Measurements from ENCODE around the gene NMD3.
A peak's percentile ranks its signal among the peaks of the same experiment; 100 is the strongest.

Gene NMD3

DNA sequence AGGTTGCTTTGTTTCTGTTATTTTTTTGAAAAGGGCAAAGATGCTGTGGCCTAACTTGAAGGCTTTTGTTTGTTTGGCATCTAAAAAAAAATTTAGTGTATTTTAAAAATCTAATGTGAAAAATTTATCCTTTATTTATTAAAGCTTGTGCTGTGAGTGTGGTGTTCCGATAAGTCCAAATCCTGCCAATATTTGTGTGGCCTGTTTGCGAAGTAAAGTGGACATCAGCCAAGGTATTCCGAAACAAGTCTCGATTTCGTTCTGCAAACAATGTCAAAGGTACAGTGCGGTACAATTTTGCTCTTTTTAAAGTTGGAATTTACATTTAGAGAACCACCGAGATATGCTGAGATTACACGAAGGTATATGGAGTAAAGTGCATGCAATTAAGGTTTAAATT, 3.7 kb downstream of the NMD3 start:
- peaks cover 14% of the 10 kb centered on the region for H3K4me1 ChIP-seq (ENCODE audit: insufficient read depth, poor library complexity, severe bottlenecking)
- no peaks in the 10 kb centered on the region for H3K27me3 ChIP-seq (ENCODE audit: insufficient read depth, poor library complexity, severe bottlenecking)
- ATAC-seq (ENCODE audit: low read depth) (no peak), DNase-seq (ENCODE audit: low spot score) (no peak)
- H3K36me3 ChIP-seq (ENCODE audit: low read depth) = peaks cover 75% of the 10 kb centered on the region
- H3K4me3 ChIP-seq (ENCODE audit: severe bottlenecking) = no peak overlapping the region
- no peak for TF ChIP-seq CTCF (IDR thresholded peaks at IDR 0.05; ENCODE audit: poor library complexity, severe bottlenecking)
- no peaks in the 10 kb centered on the region for H3K9me3 ChIP-seq (ENCODE audit: severe bottlenecking)
- H3K27ac ChIP-seq (ENCODE audit: poor library complexity, severe bottlenecking) = no peak overlapping the region

- no peaks in the 10 kb centered on the region for H3K4me1 ChIP-seq (ENCODE audit: insufficient read depth, poor library complexity, severe bottlenecking)
- DNase-seq (ENCODE audit: low spot score) (no peak), ATAC-seq (ENCODE audit: low read depth) (no peak)
- no peak for TF ChIP-seq CTCF (IDR thresholded peaks at IDR 0.05; ENCODE audit: poor library complexity, severe bottlenecking)
- no peak overlapping the region for H3K27ac ChIP-seq (ENCODE audit: poor library complexity, severe bottlenecking)
- H3K9me3 ChIP-seq (ENCODE audit: severe bottlenecking) = no peaks in the 10 kb centered on the region
- no peak overlapping the region for H3K4me3 ChIP-seq (ENCODE audit: severe bottlenecking)
- peaks cover 92% of the 10 kb centered on the region for H3K36me3 ChIP-seq (ENCODE audit: low read depth)
- no peaks in the 10 kb centered on the region for H3K27me3 ChIP-seq (ENCODE audit: insufficient read depth, poor library complexity, severe bottlenecking)
Observed at GRCh38 chr3:161230621-161231171, 9.6 kb downstream of the NMD3 start.

DNA sequence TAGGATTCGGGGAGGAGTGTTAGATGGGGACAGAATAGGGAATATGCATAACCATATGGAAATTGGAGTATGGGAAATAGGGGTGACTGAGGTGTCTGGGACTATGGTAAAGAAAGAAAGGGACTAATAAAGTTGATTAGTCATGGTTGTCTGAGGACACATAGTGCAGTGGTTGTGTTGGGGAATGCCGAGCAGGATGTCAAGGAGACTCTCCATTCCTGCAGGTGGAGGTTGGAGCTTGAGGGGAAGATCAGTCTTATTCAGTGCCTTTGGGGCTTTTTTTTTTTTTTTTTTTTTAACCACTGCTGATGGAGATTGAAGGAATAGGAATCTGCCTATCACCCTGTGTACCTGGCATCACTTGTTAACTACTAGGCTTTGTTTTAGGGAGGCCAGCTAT, 10.8 kb downstream of the NMD3 start:
- Histone ChIP-seq H3K27ac (ENCODE audit: poor library complexity, severe bottlenecking) (no peak overlapping the region), H3K4me3 (ENCODE audit: severe bottlenecking) (no peak overlapping the region), H3K4me1 (ENCODE audit: insufficient read depth, poor library complexity, severe bottlenecking) (no peaks in the 10 kb centered on the region), H3K36me3 (ENCODE audit: low read depth) (peaks cover 92% of the 10 kb centered on the region), H3K9me3 (ENCODE audit: severe bottlenecking) (no peaks in the 10 kb centered on the region), H3K27me3 (ENCODE audit: insufficient read depth, poor library complexity, severe bottlenecking) (no peaks in the 10 kb centered on the region)
- DNase-seq (ENCODE audit: low spot score) = no peak
- peak; percentile 38; the same call in 1 of the 3 replicates for ATAC-seq (ENCODE audit: low read depth)
- no peak for TF ChIP-seq CTCF (IDR thresholded peaks at IDR 0.05; ENCODE audit: poor library complexity, severe bottlenecking)

- Histone ChIP-seq H3K27ac (ENCODE audit: poor library complexity, severe bottlenecking) (no peak overlapping the region), H3K9me3 (ENCODE audit: severe bottlenecking) (no peaks in the 10 kb centered on the region), H3K36me3 (ENCODE audit: low read depth) (peaks cover 91% of the 10 kb centered on the region), H3K27me3 (ENCODE audit: insufficient read depth, poor library complexity, severe bottlenecking) (no peaks in the 10 kb centered on the region), H3K4me1 (ENCODE audit: insufficient read depth, poor library complexity, severe bottlenecking) (no peaks in the 10 kb centered on the region), H3K4me3 (ENCODE audit: severe bottlenecking) (no peak overlapping the region)
- ATAC-seq (ENCODE audit: low read depth) (no peak), DNase-seq (ENCODE audit: low spot score) (no peak)
- TF ChIP-seq CTCF (IDR thresholded peaks at IDR 0.05; ENCODE audit: poor library complexity, severe bottlenecking) = no peak
Observed at GRCh38 chr3:161233557-161233956, 12.4 kb downstream of the NMD3 start.

DNA sequence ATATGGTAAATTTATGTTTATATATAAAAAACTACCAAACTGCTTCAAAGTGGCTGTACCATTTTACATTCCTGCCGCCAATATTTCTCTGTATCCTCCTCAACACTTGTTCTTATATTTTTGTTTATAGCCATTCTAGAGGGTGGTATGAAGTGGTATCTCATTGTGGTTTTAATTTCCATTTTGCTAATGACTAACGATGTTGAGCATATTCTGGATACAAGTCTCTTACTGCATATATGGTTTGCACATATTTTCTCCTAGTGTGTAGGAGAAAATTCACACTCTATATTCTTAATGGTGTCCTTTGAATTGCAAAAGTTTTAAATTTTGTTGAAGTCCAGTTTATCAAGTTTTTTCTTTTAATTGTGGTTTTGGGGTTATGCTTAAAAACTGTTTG, 15.1 kb downstream of the NMD3 start:
- no peak for TF ChIP-seq CTCF (IDR thresholded peaks at IDR 0.05; ENCODE audit: poor library complexity, severe bottlenecking)
- ATAC-seq (ENCODE audit: low read depth) (no peak), DNase-seq (ENCODE audit: low spot score) (no peak)

More for the DNA sequence above, 15.1 kb downstream of the NMD3 start:
- Histone ChIP-seq H3K4me3 (ENCODE audit: severe bottlenecking) (no peak overlapping the region), H3K36me3 (ENCODE audit: low read depth) (peaks cover 93% of the 10 kb centered on the region), H3K4me1 (ENCODE audit: insufficient read depth, poor library complexity, severe bottlenecking) (no peaks in the 10 kb centered on the region), H3K27ac (ENCODE audit: poor library complexity, severe bottlenecking) (no peak overlapping the region), H3K27me3 (ENCODE audit: insufficient read depth, poor library complexity, severe bottlenecking) (no peaks in the 10 kb centered on the region), H3K9me3 (ENCODE audit: severe bottlenecking) (no peaks in the 10 kb centered on the region)
